Keratinocyte (primary cell): ENCODE results near the gene ZBTB7B. TPM values are rescaled to one million over a fixed set of nuclear protein-coding genes. Genes with fewer than 3 reads are reported as not detected.

Experiments used
- DNase-seq: peaks from one replicate; pipeline ENCODE4 v3.0.0-alpha.2; 2011; ENCODE audit warnings: low read depth, missing footprints, low spot score
- FAIRE-seq: peaks from 2 replicates; lab custom pipeline; 2011; peaks lifted over from hg19 to GRCh38; lab: Jason Lieb, UNC
- H2AFZ ChIP-seq: 2 replicates; pipeline ENCODE4 v1.6.0; 2012; ENCODE audit warnings: low read length, control low read depth, inconsistent platforms; ENCODE audit not compliant: control insufficient read depth
- H3K27ac ChIP-seq: 2 replicates; pipeline ENCODE4 v1.5.1; 2011; ENCODE audit warnings: low read length; ENCODE audit not compliant: control insufficient read depth, insufficient read depth
- H3K27me3 ChIP-seq: 3 replicates; pipeline ENCODE4 v1.6.0; 2011; ENCODE audit warnings: low read length; ENCODE audit not compliant: control insufficient read depth, insufficient read depth; ENCODE audit errors: extremely low read depth
- H3K36me3 ChIP-seq, 2 experiments: 2 replicates in 1 of 2; 3 replicates in 1 of 2; pipeline ENCODE4 v1.5.1; 2011; ENCODE audit warnings: low read length in 2 of 2, mild to moderate bottlenecking in 1 of 2; ENCODE audit not compliant: control insufficient read depth in 2 of 2, insufficient read depth in 2 of 2; ENCODE audit errors: extremely low read depth in 1 of 2
- H3K4me1 ChIP-seq: 3 replicates; pipeline ENCODE4 v1.5.1; 2011; ENCODE audit warnings: low read length; ENCODE audit not compliant: control insufficient read depth, insufficient read depth; ENCODE audit errors: extremely low read depth
- H3K4me2 ChIP-seq: 3 replicates; pipeline ENCODE4 v1.6.0; 2011; ENCODE audit warnings: low read depth, low read length; ENCODE audit not compliant: control insufficient read depth, insufficient read depth; ENCODE audit errors: extremely low read depth
- H3K4me3 ChIP-seq, 3 experiments: fragments of 200-600 bp in 1 of 3; sonication (generic) in 1 of 3; 2 replicates in 2 of 3; 3 replicates in 1 of 3; pipeline ENCODE4 v1.5.1; 2011 to 2016; ENCODE audit warnings: low read length in 3 of 3, mild to moderate bottlenecking in 3 of 3, control low read depth in 2 of 3, inconsistent platforms in 1 of 3, low read depth in 1 of 3, mixed read lengths in 1 of 3, mixed run types in 1 of 3, moderate library complexity in 1 of 3; ENCODE audit not compliant: control insufficient read depth in 2 of 3, insufficient read depth in 2 of 3; ENCODE audit errors: extremely low read depth in 1 of 3
- H3K79me2 ChIP-seq: 2 replicates; pipeline ENCODE4 v1.6.0; 2012; ENCODE audit warnings: low read length; ENCODE audit not compliant: control insufficient read depth, insufficient read depth
- H3K9ac ChIP-seq: 3 replicates; pipeline ENCODE4 v1.6.0; 2011; ENCODE audit warnings: low read length; ENCODE audit not compliant: control insufficient read depth, insufficient read depth; ENCODE audit errors: extremely low read depth
- H3K9me1 ChIP-seq: 3 replicates; pipeline ENCODE4 v1.6.0; 2011; ENCODE audit warnings: low read length; ENCODE audit not compliant: control insufficient read depth, insufficient read depth; ENCODE audit errors: extremely low read depth
- H3K9me3 ChIP-seq: 2 replicates; pipeline ENCODE4 v1.5.1; 2012; ENCODE audit warnings: low read depth, low read length; ENCODE audit not compliant: control insufficient read depth
- H4K20me1 ChIP-seq: 3 replicates; pipeline ENCODE4 v1.6.0; 2011; ENCODE audit warnings: low read length; ENCODE audit not compliant: control insufficient read depth, insufficient read depth; ENCODE audit errors: extremely low read depth
- EZH2 ChIP-seq: IDR thresholded peaks from one replicate; pipeline ENCODE4 v1.6.1; 2012; ENCODE audit warnings: inconsistent platforms, mild to moderate bottlenecking, low read length, moderate library complexity
- dilution Hi-C: fragments of 300-500 bp; cut with MboI; formaldehyde crosslinking; loops from one replicate; pipeline ENCODE4 v1.7.0; 2020; ENCODE audit warnings: low sequenced_read_pairs; ENCODE audit not compliant: extremely low pct_ligation_motif_present
- polyA plus RNA-seq, 5 experiments: library from polyadenylated mRNA; depleted of rRNA in 3 of 5; stranded (reverse) in 3 of 5; stranded (forward) in 1 of 5; unstranded in 1 of 5; fragments of >200 nt; gene quantifications; 1 replicate in 1 of 5; 2 replicates in 3 of 5; 3 replicates in 1 of 5; pipeline versions ENCODE4 v1.2.1 to v1.2.3, GENCODE V29; 2011 to 2012; ENCODE audit warnings: missing spikeins in 2 of 5, low read depth in 1 of 5, low replicate concordance in 1 of 5
- TF ChIP-seq, protein P1 (sequence below), 3 experiments: IDR thresholded peaks in 1 of 3; conservative IDR thresholded peaks in 1 of 3; optimal IDR thresholded peaks in 1 of 3; 2 replicates in 2 of 3; 3 replicates in 1 of 3; pipeline versions ENCODE3 to v1.5.1; 2011; ENCODE audit warnings: low read length in 3 of 3, mild to moderate bottlenecking in 3 of 3, moderate library complexity in 2 of 3, control low read depth in 1 of 3, inconsistent platforms in 1 of 3; ENCODE audit not compliant: insufficient read depth in 2 of 3; ENCODE audit errors: extremely low read depth in 1 of 3

The ZBTB7B gene
- polyA plus RNA-seq, 1 donor (not counting 4 experiments of a cell fraction or from before 2014, with no cell fraction given): 20.9 TPM

DNA sequence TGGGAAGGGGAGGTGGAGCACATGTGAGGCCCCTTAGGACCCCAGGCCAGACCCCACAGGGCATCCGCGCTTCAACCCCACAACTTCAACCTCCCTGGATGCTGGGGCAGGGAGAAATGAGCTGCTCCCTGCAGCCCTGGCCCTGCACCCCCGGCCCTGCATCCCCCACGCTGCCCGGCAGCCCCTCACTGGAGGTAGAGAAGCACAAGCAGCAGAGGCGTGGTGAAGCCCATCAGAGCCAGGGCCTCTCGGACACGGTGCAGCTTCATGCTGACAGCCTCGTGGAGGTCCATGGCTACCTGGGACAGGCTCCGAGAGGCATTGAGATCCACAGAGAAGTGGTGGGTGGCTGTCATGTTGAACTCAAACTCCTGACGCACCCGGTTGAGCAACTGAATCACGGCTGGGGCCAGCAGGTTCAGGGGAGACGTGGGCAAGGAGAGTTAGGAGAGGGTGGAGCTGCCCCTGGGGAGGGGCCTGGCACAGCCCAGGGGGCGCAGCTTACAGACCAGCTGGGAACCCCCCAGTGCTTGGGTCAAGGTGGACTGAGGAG is 27.7 kb downstream of the ZBTB7B start:
- Histone ChIP-seq H3K9me1 (no peaks in the 10 kb centered on the region), H3K36me3 (no peaks in the 10 kb centered on the region), H3K4me1 (peaks cover 17% of the 10 kb centered on the region), H4K20me1 (no peaks in the 10 kb centered on the region), H3K4me2 (no peak overlapping the region), H2AFZ (no peak overlapping the region), H3K27me3 (no peaks in the 10 kb centered on the region), H3K79me2 (no peaks in the 10 kb centered on the region), H3K9me3 (no peaks in the 10 kb centered on the region), H3K9ac (no peak overlapping the region), H3K27ac (no peak overlapping the region), H3K4me3 (no peak overlapping the region)
- TF ChIP-seq EZH2: no peak
- TF ChIP-seq, protein P1, sequence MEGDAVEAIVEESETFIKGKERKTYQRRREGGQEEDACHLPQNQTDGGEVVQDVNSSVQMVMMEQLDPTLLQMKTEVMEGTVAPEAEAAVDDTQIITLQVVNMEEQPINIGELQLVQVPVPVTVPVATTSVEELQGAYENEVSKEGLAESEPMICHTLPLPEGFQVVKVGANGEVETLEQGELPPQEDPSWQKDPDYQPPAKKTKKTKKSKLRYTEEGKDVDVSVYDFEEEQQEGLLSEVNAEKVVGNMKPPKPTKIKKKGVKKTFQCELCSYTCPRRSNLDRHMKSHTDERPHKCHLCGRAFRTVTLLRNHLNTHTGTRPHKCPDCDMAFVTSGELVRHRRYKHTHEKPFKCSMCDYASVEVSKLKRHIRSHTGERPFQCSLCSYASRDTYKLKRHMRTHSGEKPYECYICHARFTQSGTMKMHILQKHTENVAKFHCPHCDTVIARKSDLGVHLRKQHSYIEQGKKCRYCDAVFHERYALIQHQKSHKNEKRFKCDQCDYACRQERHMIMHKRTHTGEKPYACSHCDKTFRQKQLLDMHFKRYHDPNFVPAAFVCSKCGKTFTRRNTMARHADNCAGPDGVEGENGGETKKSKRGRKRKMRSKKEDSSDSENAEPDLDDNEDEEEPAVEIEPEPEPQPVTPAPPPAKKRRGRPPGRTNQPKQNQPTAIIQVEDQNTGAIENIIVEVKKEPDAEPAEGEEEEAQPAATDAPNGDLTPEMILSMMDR (optimal IDR thresholded peaks at IDR 0.05 in 1 of 3, IDR thresholded peaks at IDR 0.05 in 1 of 3, conservative IDR thresholded peaks at IDR 0.05 in 1 of 3; ENCODE audit: extremely low read depth in 1 of 3, insufficient read depth in 2 of 3, low read length in 3 of 3): no peak
- no peak for FAIRE-seq
- dilution Hi-C loops: no loop called here
- DNase-seq: no peak

DNA sequence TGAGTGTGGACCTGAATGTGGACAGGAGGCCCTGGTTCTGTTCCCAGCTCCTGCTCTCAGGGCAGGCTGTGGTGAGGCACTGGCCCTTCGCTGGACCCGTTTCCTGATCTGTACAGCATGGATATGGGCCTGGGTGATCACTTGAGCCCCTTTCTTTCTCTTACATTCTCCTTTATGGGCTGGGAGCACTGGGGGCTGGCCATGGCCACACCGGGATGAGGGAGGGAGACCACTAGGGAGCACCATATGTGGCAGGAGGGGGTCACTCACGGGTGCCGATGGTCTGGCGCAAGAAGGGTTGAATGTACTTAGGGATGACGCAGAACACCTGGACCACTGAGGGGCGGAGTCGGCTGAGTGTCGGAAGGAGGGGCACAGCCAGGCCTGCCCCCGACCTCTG is 28.3 kb downstream of the ZBTB7B start:
- no peak for FAIRE-seq

More for the DNA sequence above, 28.3 kb downstream of the ZBTB7B start:
- Histone ChIP-seq H3K27me3 (no peaks in the 10 kb centered on the region), H3K79me2 (no peaks in the 10 kb centered on the region), H3K27ac (no peak overlapping the region), H3K4me2 (no peak overlapping the region), H3K4me1 (peaks cover 17% of the 10 kb centered on the region), H3K9me1 (no peaks in the 10 kb centered on the region), H3K36me3 (no peaks in the 10 kb centered on the region), H3K9me3 (no peaks in the 10 kb centered on the region), H2AFZ (no peak overlapping the region), H3K4me3 (no peak overlapping the region), H3K9ac (no peak overlapping the region), H4K20me1 (no peaks in the 10 kb centered on the region)
- TF ChIP-seq, protein P1 (optimal IDR thresholded peaks at IDR 0.05 in 1 of 3, IDR thresholded peaks at IDR 0.05 in 1 of 3, conservative IDR thresholded peaks at IDR 0.05 in 1 of 3; ENCODE audit: extremely low read depth in 1 of 3, insufficient read depth in 2 of 3, low read length in 3 of 3): no peak
- TF ChIP-seq EZH2: no peak
- no peak for DNase-seq
- dilution Hi-C loops: no loop called here
